Cardiac muscle cell (in vitro differentiated cells and primary cell): ENCODE results near the gene FHOD3. TPM values are rescaled to one million over a fixed set of nuclear protein-coding genes. Genes with fewer than 3 reads are reported as not detected.
A peak's percentile ranks its signal among the peaks of the same experiment; 100 is the strongest.

Experiments used
- DNase-seq, 2 donors: peaks; one replicate each; pipeline versions ENCODE4 v3.0.0 to v3.0.0-alpha.2; 2010 to 2017; ENCODE audit warnings: low read depth in 1 of 2, low spot score in 1 of 2
- H3K27ac ChIP-seq: fragments of 200-600 bp; sonication (generic); 2 replicates; pipeline ENCODE4 v1.5.1; 2016
- H3K27me3 ChIP-seq: fragments of 200-600 bp; sonication (generic); 2 replicates; pipeline ENCODE4 v1.6.0; 2016; ENCODE audit warnings: control low read depth
- H3K36me3 ChIP-seq: fragments of 200-600 bp; sonication (generic); 2 replicates; pipeline ENCODE4 v1.5.1; 2016; ENCODE audit warnings: control low read depth
- H3K4me1 ChIP-seq: fragments of 200-600 bp; sonication (generic); 2 replicates; pipeline ENCODE4 v1.8.1; 2017; ENCODE audit warnings: low read depth, mild to moderate bottlenecking, mixed run types
- H3K4me3 ChIP-seq: fragments of 200-600 bp; sonication (generic); 2 replicates; pipeline ENCODE4 v1.5.1; 2016; ENCODE audit warnings: mild to moderate bottlenecking
- H3K9me3 ChIP-seq: fragments of 200-600 bp; sonication (generic); 2 replicates; pipeline ENCODE4 v1.5.1; 2017; ENCODE audit warnings: low read depth, mild to moderate bottlenecking, control low read depth
- polyA plus RNA-seq: library from polyadenylated mRNA; unstranded; fragments of >200 nt; fragmentation: Nextera tagmentation; extraction: Ambion mirVana; gene quantifications from 2 replicates; pipeline ENCODE4 v1.2.1, GENCODE V29; 2016
- total RNA-seq: library from RNA; depleted of rRNA; stranded (reverse); fragments of >200 nt; gene quantifications from 2 replicates; pipeline ENCODE4 v1.2.3, GENCODE V29; 2016
- TF ChIP-seq, protein P1 (sequence below): IDR thresholded peaks from 2 replicates; pipeline ENCODE4 v1.5.1; 2012; ENCODE audit warnings: low read depth, mild to moderate bottlenecking, low read length

Gene FHOD3
- total and polyA plus RNA-seq, 2 experiments from 2014 or later = 127 to 347 TPM

DNA sequence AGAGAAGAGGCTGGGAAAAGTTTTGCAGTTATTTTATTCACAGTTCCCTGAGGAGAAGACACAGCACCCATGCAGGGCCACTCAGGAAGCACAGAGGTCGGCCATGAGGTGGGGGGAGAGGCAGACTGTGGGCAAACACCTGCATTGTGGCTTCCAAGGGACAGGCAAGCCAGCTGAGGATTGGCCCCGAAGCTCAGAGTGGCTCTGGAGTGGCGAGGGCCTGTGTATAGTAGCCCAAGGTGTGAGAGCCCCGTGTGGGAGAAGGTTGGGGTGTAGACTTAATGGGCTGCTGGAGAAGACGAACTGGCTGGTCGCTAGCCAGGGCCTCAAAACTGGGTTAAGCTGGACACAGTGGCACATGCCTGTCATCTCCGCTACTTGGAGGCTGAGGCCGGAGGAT lies 218.7 kb downstream of the FHOD3 start:
- peaks cover 46% of the 10 kb centered on the region for H3K4me1 ChIP-seq
- H3K4me3 ChIP-seq = no peak overlapping the region
- H3K9me3 ChIP-seq = no peaks in the 10 kb centered on the region
- TF ChIP-seq, protein P1, sequence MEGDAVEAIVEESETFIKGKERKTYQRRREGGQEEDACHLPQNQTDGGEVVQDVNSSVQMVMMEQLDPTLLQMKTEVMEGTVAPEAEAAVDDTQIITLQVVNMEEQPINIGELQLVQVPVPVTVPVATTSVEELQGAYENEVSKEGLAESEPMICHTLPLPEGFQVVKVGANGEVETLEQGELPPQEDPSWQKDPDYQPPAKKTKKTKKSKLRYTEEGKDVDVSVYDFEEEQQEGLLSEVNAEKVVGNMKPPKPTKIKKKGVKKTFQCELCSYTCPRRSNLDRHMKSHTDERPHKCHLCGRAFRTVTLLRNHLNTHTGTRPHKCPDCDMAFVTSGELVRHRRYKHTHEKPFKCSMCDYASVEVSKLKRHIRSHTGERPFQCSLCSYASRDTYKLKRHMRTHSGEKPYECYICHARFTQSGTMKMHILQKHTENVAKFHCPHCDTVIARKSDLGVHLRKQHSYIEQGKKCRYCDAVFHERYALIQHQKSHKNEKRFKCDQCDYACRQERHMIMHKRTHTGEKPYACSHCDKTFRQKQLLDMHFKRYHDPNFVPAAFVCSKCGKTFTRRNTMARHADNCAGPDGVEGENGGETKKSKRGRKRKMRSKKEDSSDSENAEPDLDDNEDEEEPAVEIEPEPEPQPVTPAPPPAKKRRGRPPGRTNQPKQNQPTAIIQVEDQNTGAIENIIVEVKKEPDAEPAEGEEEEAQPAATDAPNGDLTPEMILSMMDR = no peak
- no peak for DNase-seq
- H3K27me3 ChIP-seq = no peaks in the 10 kb centered on the region
- H3K27ac ChIP-seq = peak overlapping the region; percentile 35
- peaks cover 4% of the 10 kb centered on the region for H3K36me3 ChIP-seq

DNA sequence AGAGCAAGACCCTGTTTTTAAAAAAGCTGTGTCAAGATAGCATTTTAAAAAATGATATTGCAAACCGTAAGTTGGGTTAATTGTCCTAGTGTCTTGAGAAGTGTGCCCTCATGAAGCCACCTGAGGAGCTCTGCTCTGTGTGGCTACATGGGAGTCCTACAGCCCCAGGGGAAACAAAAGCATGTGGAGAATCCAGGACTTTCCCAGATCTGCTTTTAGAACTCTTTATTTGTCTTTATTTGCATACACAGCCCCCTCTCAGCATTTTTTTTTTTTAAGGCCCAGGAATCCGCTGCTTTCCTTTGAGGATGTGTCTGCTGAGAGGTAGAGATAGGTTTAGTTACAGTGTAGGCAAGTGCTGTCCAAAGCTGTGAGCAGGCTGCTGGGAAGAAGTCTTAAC lies 219.2 kb downstream of the FHOD3 start:
- DNase-seq = no peak
- Histone ChIP-seq H3K36me3 (peaks cover 4% of the 10 kb centered on the region), H3K27ac (peak overlapping the region; percentile 5), H3K9me3 (no peaks in the 10 kb centered on the region), H3K4me1 (peaks cover 44% of the 10 kb centered on the region), H3K27me3 (no peaks in the 10 kb centered on the region), H3K4me3 (no peak overlapping the region)
- TF ChIP-seq, protein P1 = no peak

DNA sequence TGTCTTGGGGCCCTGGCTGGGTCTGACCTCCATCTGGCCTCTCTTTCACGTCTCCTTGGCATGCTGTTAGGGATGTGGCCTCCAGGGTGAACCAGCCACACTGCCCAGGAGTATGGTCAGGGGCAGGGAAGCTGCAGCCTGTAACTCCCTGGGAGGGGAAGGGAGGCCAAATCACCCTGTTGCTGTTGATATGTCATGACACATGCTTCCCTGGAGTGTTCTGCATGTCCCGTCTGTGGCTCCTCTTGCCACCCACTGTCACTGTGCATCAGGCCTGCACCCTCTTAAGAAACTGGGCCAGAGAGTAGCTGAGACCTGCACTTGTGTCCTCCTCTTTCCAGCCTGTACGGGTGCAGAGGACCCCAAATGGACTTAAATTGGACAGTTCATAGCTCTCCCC lies 221.3 kb downstream of the FHOD3 start:
- H3K9me3 ChIP-seq = no peaks in the 10 kb centered on the region
- TF ChIP-seq, protein P1 = no peak
- peak in 1 of 2 donors; percentile 33 for DNase-seq

DNA sequence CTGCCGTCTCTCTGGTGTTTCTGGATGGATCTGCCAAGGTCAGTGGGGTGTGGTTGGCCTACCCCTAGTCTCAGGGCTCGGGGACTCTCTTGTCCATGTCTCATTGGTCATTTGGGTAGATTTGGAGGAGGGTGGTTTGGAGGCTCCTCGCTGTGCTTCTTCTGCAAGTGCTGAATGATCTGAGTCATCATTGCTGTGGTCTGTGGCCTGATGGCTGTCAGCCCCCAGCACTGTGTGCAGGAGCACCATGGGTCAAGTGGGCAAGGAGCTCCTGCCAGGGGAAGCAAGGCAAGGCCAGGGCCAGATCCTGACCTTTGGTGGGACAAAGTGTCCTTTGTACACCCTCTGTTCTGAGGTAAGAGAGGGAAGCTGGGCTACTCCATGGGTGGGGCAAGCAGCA lies 221.8 kb downstream of the FHOD3 start:
- H3K27me3 ChIP-seq = no peaks in the 10 kb centered on the region
- peaks cover 50% of the 10 kb centered on the region for H3K4me1 ChIP-seq
- peak in 1 of 2 donors; percentile 47 for DNase-seq
- peak overlapping the region; percentile 61 for H3K27ac ChIP-seq
- TF ChIP-seq, protein P1 = no peak
- no peaks in the 10 kb centered on the region for H3K9me3 ChIP-seq
- H3K36me3 ChIP-seq = peaks cover 3% of the 10 kb centered on the region
- no peak overlapping the region for H3K4me3 ChIP-seq

More for the DNA sequence above, 221.3 kb downstream of the FHOD3 start:
- no peaks in the 10 kb centered on the region for H3K27me3 ChIP-seq
- peak overlapping the region; percentile 61 for H3K27ac ChIP-seq
- H3K4me1 ChIP-seq = peaks cover 50% of the 10 kb centered on the region
- peaks cover 4% of the 10 kb centered on the region for H3K36me3 ChIP-seq
- no peak overlapping the region for H3K4me3 ChIP-seq

DNA sequence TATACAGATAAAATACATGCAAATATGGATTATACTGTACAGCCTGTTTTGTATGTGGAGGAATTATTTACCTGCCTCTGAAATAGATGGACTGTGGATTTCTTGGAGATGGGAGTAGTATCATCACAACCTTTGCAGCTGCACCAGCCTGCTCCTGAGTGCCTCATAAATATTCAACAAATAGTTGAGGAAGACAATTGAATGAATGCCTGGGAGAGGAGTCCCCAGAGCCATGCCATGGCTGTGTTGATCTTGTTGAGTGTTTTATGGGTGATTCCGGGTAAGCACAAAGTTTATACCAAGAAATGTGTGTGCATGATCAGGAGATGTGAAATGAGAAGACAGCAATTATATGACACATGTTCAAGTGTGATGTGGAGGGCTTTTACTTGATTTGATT lies 225.0 kb downstream of the FHOD3 start:
- no peak overlapping the region for H3K4me3 ChIP-seq
- DNase-seq = no peak
- H3K9me3 ChIP-seq = no peaks in the 10 kb centered on the region
- H3K27ac ChIP-seq = peak overlapping the region; percentile 65
- TF ChIP-seq, protein P1 = no peak
- no peaks in the 10 kb centered on the region for H3K27me3 ChIP-seq
- H3K36me3 ChIP-seq = peaks cover 8% of the 10 kb centered on the region
- peaks cover 40% of the 10 kb centered on the region for H3K4me1 ChIP-seq

DNA sequence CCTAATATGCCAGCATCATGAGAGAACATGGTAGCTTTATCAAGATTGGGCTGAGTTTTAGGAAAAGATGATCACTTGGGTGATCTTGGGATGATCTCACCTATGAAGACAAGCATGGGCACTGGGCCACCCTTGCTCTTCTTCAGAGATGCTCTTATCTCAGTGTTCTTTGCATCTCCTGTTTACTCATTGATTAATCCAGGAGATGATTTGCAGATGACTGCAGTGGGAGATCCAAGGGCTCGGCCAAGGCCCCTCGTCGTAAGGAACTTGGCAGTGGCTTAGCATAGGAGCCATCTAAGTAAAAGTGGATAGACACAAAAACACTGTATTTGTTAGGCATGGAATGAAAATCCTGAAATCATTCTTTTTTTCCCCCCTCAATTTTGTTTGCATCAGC lies 228.4 kb downstream of the FHOD3 start:
- H3K9me3 ChIP-seq = no peaks in the 10 kb centered on the region
- no peaks in the 10 kb centered on the region for H3K27me3 ChIP-seq
- H3K4me1 ChIP-seq = peaks cover 30% of the 10 kb centered on the region
- TF ChIP-seq, protein P1 = no peak
- no peak for DNase-seq
- H3K36me3 ChIP-seq = peaks cover 13% of the 10 kb centered on the region
- H3K27ac ChIP-seq = no peak overlapping the region
- no peak overlapping the region for H3K4me3 ChIP-seq
